Measurements from ENCODE around the gene ACTR3C.
"Not testable (repeated sequence)": the region's sequence is repeated elsewhere in the genome, so short reads cannot be mapped to it uniquely, and the experiment has no call there.

Gene ACTR3C

DNA sequence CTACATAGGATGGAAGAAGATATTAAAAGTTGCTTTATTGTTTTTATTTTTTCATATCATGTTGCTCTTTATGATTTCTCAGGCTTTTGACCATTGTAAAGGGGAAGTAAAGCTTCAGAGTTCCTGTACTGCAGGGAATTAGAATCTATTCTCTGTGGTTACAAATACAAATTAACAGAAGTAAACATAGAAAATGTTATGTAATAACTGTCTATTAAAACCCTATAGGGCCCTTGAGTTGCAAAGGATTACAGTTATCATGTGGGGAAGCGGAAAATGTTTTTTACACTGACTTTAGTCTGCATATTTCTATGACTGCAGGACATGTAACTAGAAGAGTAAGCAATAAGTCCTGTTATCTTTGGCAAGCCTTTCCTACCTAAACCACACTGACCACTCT is 116.5 kb downstream of the ACTR3C start:
- not testable (repeated sequence) for DNase-seq (ENCODE audit: low read depth in 2 of 2, low spot score in 1 of 2)

DNA sequence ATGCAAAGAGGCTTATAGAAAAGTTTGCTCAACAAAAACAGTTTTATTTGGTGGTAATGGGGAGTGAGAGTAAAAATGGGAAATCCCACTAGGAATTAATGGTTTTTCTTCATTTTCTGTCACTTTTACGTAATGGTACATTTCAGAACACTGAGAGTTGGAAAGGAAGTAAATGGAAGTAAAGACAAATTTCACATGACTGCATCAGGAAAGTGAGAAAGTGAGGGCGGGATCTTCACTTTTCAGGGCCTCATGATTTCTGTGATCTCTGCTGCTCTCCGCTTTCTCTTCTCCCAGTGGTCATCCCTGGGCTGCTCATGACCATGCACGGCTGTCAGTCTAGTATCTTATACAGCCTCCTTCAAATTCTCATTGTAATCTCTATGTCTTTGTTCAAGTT is 117.5 kb downstream of the ACTR3C start:
- not testable (repeated sequence) for DNase-seq (ENCODE audit: low read depth in 2 of 2, low spot score in 1 of 2)

DNA sequence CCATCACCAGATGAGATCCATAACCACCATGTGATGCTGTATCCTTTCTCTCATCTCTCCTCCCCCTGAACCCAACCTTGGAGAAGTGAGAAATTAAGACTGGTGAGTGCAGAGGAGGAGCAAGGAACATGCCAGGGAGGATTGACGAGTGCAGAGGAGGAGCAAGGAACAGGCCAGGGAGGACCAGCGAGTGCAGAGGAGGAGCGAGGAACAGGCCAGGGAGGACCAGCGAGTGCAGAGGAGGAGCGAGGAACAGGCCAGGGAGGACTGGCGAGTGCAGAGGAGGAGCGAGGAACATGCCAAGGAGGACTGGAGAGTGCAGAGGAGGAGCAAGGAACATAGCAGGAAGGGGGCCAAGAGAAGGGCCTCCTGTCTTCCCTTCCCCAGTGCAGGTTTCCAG is 118.8 kb downstream of the ACTR3C start:
- not testable (repeated sequence) for DNase-seq (ENCODE audit: low read depth in 2 of 2, low spot score in 1 of 2)

DNA sequence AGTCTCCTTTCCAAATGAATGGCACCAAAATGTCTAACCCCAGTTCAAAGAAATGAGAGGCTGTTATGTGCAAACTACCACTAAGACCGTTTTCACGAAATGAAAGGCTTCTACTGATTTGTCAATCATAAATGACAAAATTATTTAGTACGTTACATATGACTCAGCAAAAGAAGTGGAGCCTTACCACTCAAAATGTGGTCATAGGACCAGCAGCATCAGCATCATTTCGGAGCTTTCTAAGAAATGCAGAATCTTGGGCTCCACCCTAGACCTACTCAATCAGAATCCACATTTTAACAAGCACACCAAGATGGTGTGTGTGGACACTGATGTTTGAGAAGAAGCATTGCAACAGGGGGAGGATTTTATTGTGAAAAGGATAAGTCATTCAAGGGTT is 120.5 kb downstream of the ACTR3C start:
- DNase-seq (ENCODE audit: low read depth in 2 of 2, low spot score in 1 of 2), result not testable (repeated sequence)

Measured in stimulated activated CD8-positive, alpha-beta memory T cell treated with anti-CD3 and anti-CD28 coated beads, Interleukin-4, amount 100 ng/mL, for 1 hour (primary cell).